Hypothalamus (tissue), 51 donors: ENCODE measurements around the gene CCND1.

ENCODE experiments used
- DNase-seq, 51 donors: peaks; one replicate each; lab custom pipeline; 2025; lab: John Stamatoyannopoulos, UW

The CCND1 gene

DNA sequence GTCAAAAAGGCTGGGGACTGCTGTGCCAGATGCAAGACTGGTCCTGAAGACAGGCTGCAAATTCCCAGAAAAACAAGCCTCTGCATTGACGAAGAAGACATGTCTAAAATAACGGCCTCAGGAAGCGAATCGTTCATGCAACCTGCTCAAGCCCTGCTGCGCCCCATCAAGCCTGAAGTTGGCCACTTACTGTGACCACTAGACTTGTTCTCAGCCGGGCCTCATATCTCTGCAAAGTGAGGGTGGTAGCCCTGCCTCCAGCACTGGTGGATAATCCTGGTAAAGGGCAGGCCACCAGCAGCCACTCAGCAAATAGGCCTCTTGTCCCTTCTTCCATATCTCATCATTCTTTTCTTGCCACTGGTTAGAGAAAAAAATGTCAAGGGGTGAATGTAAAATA, 22.4 kb downstream of the CCND1 start:
- DNase-seq, result no peak

DNA sequence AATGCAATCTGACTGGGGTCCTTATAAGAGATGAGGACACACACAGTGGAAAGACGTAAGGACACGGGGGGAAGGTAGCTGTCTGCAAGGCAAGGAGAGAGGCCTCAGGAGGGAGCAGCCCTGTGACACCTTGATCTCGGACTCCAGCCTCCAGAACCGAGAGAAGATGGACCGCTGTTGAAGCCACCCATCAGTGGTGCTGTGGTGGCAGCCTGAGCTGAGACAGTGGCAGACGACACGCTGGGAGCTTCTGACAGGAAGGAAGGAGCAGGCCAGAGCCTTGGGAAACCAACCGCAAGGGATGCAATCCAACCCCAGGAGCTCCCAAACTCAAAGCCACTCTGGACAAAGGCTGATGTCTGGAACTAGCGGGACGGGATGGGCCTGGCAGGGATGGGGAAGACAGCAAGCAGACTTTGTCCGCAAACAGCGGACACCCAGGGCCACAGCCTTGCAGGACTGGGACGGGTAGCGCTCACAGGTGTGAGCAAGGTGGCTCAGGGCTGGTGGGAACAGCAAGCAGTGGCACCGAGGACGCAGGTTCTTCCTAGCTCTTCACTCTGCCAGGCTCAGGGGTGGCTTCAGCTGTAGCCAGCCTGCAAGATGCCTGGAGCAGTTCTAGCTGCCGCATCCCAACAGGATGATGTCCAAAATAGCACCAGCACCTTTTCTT, 23.3 kb downstream of the CCND1 start:
- no peak for DNase-seq

DNA sequence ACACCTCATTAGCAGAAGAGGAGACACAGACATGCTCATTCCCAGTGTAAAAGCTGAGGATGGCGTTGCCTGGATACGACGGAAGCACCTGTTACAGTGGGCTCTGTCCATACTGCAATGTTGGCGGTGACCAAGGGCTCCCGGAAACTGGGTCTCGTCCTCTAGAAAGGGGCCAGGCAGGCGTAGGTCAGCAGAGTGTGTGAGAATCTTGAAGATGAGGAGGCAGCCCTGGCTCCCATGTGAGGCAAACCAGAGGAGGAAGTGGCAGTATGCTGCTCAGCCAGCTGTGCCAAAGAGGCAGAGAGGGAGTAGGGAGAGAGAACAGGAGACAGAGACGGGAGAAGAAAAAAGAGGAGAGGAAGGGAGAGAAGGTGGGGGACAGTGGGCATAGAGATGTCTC, 23.9 kb downstream of the CCND1 start:
- DNase-seq, result no peak

DNA sequence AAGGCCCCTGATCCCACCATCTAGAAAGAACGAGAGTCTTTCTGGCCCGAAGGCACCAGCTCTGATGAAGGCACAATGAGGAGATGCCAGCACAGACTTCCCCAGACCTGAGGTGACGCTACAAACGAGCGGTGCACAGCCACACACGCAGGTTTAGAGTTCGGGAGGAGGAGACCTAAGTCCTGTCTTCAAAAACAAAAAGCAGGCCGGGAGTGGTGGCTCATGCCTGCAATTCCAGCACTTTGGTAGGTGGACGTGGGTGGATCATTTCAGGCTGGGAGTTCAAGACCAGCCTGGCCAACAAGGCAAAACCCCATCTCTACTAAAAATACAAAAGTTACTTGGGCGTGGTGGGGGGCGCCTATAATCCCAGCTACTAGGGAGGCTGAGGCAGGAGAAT, 24.7 kb downstream of the CCND1 start:
- no peak for DNase-seq

DNA sequence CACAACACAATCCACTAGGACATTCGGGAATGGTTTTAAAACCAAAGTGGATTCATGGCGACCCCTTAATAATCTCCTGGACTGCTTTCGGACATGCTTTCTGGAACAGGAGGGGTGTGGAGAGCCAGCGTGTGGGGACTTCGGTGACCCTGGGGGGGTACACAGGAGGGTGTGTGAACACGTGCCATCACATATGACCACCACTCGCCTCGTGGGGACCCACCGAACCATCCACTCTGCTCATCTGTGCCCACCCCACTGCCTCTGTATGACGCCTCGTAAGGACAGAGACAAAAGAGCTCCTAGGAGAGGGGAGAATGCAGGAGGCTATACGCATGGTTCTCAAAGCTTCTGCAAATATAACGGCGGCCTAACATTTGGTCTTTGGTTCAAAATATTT, 25.3 kb downstream of the CCND1 start:
- no peak for DNase-seq

DNA sequence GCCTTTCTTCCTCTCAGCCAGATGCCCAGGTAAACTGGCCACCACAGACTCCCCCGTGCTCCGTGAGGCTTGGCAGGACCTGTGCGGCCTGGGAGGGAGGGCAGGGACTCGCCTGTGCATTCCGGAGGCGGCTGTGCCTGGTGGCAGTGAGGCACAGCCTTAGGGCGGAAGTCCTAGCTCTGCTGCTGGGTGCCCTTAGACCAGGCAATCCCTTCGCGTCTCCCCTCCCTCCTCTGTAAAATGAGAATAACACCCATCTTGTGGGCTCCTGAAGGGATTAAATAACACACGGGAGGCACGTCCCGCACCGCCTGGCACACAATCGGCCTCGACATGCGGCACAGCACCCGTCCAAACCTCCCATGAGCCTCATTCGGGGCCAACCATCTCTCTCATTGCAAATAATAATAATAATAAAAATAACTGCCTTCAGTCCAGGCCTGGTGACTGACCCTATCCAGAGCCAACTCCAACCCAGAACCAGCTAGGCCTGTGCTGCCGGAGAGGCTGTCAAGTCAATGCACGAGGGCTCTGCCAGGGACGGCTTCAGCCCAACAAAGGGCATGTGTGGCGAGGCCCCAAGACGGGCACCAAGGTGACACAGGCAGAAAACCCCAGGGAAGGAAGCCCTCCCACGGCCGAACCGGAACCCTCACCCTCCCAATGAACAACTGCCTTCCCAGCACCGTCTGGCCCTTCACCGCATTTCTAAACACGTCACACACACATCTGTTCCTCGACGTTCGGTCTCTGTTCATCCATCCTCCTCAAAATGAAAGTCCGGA, 26.0 kb downstream of the CCND1 start:
- DNase-seq, result no peak

DNA sequence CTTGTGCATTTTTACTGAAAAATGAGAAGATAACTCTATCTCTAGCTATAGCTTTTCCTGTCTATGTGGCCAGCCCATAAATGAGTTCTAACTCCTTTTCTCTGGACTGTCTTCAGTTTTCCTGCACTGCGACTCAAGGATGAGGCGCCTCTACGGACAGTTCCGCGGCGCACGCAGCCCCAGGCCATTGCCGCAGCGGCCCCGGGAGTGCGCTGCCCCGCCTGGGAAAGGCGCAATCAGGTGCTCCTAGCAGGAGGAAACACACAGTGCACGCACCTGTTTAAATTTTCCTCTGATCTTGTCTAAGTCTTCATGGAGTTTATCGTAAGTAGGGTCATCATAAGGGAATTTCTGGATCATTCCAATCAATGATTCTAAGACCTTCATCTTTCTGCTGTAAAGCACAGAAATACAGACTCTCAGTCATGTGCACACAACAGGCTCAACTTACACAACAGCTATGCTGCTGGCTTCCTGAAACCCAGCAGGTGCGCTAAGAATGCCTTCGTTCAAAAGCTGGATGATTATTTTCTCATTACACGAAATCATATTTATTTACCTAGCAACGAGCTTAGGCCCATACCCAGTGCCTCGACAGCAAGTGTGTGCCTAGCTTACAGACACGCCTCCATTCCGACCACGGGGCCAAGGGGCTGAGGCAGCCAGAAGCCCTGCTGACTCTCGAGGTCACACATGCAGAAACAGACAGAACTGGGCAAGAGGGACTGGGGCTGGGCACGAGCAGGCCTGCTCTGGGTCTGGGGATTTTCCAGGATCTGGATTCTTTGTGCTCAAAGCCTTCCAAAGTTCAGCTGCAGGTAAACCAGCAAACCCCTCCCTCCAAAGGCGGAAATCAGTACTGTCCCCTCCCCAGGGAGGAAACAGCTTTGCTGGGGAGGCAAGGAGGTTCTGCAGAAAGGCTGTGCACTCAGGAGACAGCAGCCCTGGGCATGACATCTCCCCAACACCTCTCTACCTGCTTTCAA, 27.0 kb downstream of the CCND1 start:
- no peak for DNase-seq

DNA sequence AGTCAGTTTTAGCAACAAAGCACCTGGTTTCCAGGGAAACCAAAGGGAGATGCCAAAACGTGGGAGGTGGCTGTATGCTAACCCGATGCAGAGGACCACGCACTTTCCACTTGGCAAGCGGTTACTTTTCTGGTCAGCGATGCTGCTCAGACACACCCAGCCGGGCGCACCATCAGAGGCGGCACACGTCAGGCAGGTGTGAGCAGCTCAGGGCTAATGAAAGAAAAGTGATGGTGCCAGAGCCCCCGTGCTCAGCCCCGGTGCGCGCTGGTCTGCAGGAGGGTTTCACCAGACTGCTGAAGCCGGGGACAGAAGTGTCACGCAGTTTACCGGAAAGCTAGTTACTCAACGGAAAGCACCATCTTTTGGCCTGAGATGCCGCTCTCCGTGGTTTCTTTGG, 28.5 kb downstream of the CCND1 start:
- DNase-seq, result no peak

DNA sequence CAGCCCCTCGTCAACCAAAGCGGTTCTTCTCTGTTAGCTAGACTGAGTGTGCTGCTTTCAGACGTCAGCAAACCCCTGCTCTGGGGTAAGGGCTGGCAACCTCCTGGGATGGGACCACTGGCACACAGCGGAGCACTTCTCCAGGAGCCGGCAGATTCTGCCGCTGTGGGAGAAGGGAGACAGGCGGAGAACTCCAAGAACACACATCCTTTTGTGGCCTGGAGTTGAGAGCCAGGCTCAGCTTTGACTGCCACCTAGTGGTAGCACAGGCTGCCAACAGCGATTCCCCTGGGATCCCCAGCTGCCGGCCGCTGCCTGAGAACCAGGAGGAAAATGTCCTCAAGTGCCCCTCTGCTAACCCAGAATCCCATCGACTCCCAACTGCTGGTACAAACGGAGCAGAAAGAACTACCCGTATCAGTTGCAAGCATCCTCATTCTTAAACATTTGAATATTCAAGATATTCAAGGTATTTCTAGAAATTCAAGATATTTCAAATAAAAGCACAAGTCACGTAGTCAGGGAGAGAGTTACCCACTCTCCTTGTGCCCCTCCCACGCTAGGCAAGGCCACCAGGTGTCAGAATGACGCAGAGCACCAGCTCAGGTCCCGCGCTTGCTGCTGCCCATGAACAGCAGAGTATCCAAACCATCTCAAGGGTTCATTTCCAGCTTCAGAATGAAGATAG, 29.3 kb downstream of the CCND1 start:
- DNase-seq, result peak; percentile 18 to 90 (median 73)

DNA sequence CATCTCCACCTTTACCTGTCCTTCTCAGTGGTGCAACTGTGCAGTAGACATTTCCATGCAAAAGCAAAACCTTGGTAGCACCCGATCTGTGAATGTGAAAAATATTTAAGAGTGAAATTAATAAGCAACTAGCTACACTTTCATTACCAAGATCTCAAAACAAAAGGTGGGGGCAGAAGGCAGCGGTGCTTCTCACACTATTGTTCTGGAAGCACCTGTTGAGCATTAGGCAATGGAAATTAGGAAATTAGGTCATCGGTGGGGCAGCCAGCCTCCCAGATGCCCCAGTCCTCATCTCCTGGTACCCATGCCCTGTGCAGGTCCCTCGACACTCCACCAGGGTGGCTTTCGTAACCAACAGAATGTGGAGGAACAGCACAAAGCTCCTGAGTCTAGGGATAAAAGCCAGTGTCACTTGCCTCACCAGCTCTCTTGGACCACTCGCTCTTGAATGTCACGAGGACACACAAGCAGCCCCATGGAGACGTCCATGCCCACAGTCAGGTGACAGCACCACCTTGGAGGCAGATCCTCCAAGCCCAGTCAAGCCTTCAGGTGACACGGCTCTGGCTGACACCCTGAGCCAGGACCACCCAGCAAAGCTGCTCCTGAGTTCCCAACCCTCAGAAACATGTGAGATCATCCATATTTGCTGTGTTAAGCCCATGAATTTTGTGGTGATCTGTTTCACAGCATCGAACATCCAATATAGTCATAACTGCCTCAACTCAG, 30.9 kb downstream of the CCND1 start:
- no peak for DNase-seq

DNA sequence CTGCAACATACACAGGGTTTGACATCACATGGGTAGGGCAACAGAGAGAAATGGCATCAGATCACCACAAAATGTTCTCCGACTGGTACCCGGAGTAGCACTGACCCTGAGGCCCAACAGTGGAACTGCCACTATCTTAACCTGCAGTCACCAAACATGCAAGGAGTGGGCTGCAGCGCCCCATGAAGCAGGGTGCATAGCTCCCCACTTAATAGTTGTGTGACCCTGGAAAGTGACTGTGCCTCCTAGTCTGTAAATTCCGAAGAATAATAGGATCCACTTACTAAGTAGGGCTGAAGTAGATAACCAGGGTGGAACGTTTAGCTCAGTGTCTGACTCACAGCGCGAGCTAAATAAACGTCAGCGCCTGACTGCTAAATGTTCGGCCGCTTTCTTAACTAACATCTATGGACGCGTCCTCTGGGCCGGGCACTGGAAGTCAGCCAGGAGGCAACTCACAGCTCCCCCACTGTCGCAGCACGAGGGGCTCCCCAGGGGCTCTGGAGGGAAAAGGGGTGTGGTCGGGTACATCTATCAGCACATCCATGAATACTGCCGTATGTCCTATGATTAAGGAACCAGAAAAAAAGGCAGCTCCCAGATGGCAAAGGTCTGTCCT, 33.4 kb downstream of the CCND1 start:
- DNase-seq, result no peak

DNA sequence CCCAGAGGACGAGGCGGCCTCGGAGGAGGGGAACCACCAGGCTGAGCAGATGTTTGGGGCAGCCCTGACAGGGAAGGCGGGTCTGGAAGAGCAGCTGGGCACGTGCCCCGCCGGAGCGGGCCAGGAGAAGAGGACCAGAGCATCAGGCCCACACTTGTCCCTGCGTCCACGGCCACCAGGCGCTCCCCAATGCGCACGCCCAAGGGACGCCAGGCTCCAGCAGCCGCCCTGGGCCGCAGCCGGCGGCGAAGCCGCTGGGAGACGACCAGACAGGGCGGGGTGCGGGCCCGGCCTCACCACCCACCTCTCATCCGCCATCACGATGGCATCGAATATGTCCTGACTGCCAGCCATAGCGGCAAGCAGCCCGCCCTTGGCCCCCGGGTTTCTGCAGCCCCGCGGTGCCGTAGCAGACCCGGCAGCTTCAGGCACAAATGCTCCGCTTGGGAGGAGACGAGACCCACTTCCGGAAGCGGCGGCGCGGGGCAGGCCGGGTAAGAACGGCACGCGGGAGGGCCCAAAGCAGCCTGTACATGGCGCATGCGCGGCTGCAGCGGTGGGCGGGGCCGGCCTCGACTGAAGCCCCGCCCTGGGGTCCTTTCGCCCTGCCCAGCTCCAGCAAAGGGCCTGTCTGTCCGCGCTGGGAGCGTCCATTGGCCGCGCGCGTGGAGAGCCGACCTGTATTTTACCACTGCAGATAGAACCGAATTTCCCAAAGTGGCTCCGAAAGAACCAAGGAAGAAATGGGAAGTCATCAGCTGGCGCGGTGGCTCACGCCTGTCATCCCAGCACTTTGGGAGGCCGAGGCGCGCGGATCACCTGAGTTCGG, 34.1 kb downstream of the CCND1 start, which contains the start of gene LTO1:
TSS of gene LTO1 (minus strand) at position 468 of the 829 bp plus-strand sequence. CDS start at position 354, 114 bp downstream.
- peak; percentile 75 to 98 (median 92) for DNase-seq

DNA sequence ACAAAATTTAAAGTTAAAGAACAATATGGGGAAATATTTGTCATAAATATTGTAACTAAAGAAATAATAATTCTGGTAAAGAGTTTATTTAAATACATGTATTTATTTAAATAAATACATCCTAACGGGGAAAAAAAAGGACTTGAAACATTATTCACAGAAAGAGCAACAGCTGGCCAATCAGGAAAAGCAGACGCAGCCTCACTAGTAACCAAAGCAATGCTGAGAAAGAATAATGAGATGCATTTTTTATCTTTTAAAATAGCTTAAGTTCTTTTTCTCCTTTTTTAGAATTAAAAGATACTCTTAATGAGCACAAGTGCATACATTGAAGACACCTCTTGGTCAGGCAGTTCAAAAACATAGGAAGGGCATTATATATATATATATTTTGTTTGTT, 36.8 kb downstream of the CCND1 start:
- no peak for DNase-seq

DNA sequence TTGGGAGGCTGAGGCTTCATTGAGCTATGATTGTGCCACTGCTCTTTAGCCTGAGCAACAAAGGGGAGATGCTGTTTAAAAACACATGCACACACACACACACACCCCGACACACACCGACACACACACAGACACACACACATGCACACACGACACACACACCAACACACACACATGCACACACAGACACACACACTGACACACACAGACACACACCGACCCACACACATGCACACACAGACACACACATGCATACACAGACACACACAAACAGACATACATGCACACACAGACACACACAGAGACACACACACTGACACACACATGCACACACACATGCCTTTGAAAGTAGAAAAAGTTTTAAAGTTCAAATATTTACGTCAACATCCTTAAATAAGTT, 39.7 kb downstream of the CCND1 start:
- no peak for DNase-seq

DNA sequence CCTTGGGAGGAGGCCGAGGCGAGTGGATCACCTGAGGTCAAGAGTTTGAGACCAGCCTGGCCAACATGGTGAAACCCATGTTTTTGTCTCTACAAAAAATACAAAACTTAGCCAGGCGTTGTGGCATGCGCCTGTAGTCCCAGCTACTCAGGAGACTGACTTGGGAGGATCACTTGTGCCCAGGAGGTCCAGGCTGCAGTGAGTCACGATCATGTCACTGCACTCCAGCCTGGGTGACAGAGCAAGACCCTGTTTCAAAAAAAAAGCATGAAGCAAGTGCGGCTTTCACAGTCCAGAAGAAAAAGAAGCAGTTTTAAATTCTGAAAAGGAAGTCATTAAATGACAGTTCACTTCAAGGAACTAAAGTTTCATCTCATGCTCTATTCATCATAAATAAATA, 41.3 kb downstream of the CCND1 start:
- DNase-seq, result no peak

DNA sequence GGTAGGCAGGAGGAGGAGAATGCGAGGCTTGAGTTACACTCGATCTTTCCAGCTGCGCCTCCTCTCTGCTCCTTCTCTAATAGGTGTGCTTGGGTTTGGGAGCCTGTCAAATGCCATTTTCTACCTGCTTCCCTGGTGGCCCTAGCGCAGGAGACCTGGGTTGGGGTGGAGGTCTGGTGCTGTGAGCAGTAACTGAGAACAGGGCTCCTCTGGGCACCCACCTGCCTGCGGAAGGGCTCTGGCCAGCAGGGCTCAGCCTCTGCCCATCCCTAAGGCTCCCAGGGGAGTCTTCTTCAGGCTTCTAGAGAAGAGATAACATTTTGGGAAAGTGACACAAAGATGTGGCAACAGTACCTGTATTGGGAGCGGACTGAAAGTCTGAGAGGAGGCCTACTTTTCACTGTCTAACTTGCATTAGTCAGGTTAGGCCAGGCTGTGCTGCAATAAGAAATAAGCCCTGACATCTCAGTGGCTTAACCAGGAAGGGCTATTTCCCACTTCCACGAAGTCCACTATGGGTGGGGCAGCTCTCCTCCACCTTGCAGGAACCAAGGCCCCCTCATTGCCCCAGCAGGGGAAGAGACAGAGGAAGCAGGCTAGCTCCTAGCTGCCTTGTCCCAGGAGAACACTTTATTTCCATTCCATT, 41.8 kb downstream of the CCND1 start:
- no peak for DNase-seq

DNA sequence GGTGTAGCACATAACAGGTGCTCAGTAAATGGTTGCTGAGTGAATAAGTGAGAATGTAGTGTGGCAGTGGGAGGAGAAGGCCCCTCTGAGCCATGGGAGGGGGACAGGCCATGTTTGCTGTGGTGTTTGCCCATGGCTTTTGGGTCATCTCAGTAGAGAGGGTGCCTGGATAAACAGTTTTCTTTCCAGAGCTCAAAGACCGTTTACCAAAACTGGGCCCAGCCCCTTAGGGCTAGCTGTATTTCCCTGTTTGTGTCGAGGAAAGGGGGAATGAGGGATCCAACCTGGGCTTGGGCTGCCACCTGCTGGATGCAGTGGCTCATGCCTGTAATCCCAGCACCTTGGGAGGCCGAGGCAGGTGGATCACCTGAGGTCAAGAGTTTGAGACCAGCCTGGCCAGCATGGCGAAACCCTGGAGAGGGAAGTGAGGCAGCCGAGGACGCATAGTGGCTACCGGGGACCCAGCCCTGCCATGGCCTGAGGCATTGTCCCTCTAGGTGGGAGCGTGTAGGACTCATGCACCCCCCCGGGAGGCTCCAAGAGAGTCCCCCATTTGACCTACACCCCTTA, 42.9 kb downstream of the CCND1 start:
- DNase-seq, result no peak

DNA sequence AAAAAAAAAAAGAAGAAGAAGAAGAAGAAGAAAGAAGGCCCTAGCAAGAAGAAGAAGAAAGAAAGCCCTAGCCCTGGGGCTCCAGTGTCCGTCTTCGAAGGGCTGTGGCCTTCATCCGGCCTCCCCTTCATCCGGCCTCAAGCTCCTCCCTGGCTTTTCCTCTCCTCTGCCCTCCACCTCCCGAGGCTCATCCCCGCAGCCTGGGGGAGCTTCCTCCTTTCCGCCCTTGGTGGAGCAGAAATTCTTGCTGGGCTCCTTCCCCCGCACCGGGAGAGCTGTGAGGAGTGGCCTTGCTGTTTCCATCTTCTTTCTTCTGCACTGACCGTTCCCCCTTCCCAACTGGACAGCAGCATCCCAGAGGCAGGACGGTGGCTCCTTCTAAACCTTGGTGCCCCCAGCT, 43.7 kb downstream of the CCND1 start:
- DNase-seq, result no peak
